OCI-LY7 (cell line): ENCODE results near the gene ZNRD2.

Experiments used
- CTCF ChIP-seq: fragments of 200-600 bp; sonication (generic); conservative IDR thresholded peaks from 2 replicates; pipeline ENCODE4 v1.5.1; 2014; ENCODE audit warnings: mild to moderate bottlenecking, antibody characterized with exemption, low read length, moderate library complexity, mixed read lengths
- EZH2phosphoT487 ChIP-seq: fragments of 200-600 bp; sonication (generic); IDR thresholded peaks from 2 replicates; pipeline ENCODE4 v1.6.1; 2018; ENCODE audit warnings: low read depth, borderline replicate concordance, mild to moderate bottlenecking, mixed run types, antibody characterized with exemption, low read length, moderate library complexity, mixed read lengths

- TF ChIP-seq CTCF (no peak), EZH2phosphoT487 (no peak)
Observed at GRCh38 chr11:65553301-65554001, 16.8 kb upstream of the ZNRD2 start.
